ENCODE measurements around the gene LCP1. TPM values are rescaled to one million over a fixed set of nuclear protein-coding genes. Genes with fewer than 3 reads are reported as not detected.
A peak's percentile ranks its signal among the peaks of the same experiment; 100 is the strongest.

Gene LCP1
- total and polyA plus RNA-seq, 9 of the 15 experiments (the other 6 are each of a cell fraction or from before 2014, with no cell fraction given), result 83.0 to 255 (median 163) TPM

GRCh38 chr13:46211483-46212351 lies 29.7 kb upstream of the LCP1 start, which contains the start of gene LRRC63 (continued):
- no peak for TF ChIP-seq ZNF766 (CRISPR knock-in tag; conservative IDR thresholded peaks at IDR 0.05)
- no peak for TF ChIP-seq ZFPM2 (CRISPR knock-in tag; IDR thresholded peaks at IDR 0.05)
- no peak for TF ChIP-seq CREBBP (IDR thresholded peaks at IDR 0.05; ENCODE audit: low read depth, low read length)
- no peak for TF ChIP-seq AFF4 (CRISPR knock-in tag; IDR thresholded peaks at IDR 0.05)
- TF ChIP-seq SMAD4 (CRISPR knock-in tag; conservative IDR thresholded peaks at IDR 0.05), result no peak
- peak; percentile 40 for TF ChIP-seq HMGN3 (IDR thresholded peaks at IDR 0.05; ENCODE audit: borderline replicate concordance, extremely low read depth, insufficient read length, low read depth, low read length)
- TF ChIP-seq ZNF696 (CRISPR knock-in tag; conservative IDR thresholded peaks at IDR 0.05), result no peak
- no peak for TF ChIP-seq E2F5 (CRISPR knock-in tag; IDR thresholded peaks at IDR 0.05)
- no peak for TF ChIP-seq RUNX1 (IDR thresholded peaks at IDR 0.05; ENCODE audit: low read depth)
- TF ChIP-seq MCM3 (IDR thresholded peaks at IDR 0.05), result no peak
- TF ChIP-seq, protein P1, sequence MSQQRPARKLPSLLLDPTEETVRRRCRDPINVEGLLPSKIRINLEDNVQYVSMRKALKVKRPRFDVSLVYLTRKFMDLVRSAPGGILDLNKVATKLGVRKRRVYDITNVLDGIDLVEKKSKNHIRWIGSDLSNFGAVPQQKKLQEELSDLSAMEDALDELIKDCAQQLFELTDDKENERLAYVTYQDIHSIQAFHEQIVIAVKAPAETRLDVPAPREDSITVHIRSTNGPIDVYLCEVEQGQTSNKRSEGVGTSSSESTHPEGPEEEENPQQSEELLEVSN (IDR thresholded peaks at IDR 0.05; ENCODE audit: borderline replicate concordance in 1 of 2, extremely low read depth in 1 of 2, insufficient read depth in 1 of 2, insufficient read length in 1 of 2, low read depth in 1 of 2, low read length in 1 of 2, poor library complexity in 1 of 2, severe bottlenecking in 1 of 2), result peak; percentile 93 to 94
- no peak for TF ChIP-seq SIN3A (IDR thresholded peaks at IDR 0.05; ENCODE audit: borderline replicate concordance in 2 of 2, control insufficient read depth in 1 of 2, low read depth in 2 of 2, low read length in 2 of 2)
- TF ChIP-seq CSDE1 (IDR thresholded peaks at IDR 0.05), result no peak
- no peak for TF ChIP-seq POLR3A (IDR thresholded peaks at IDR 0.05; ENCODE audit: borderline replicate concordance, extremely low read depth, insufficient read depth, insufficient read length)
- TF ChIP-seq NFE2L1 (tag; IDR thresholded peaks at IDR 0.05; ENCODE audit: borderline replicate concordance, low read depth), result no peak
- TF ChIP-seq BACH1 (tag; IDR thresholded peaks at IDR 0.05), result no peak
- peak; percentile 46; the same call in 1 of the 2 replicates for TF ChIP-seq PHF8 (IDR thresholded peaks at IDR 0.05; ENCODE audit: borderline replicate concordance, low read length)
- peak; percentile 92 to 94 for TF ChIP-seq NRF1 (conservative IDR thresholded peaks at IDR 0.05 in 1 of 2, IDR thresholded peaks at IDR 0.05 in 1 of 2)
- no peak for TF ChIP-seq ZNF3 (CRISPR knock-in tag; IDR thresholded peaks at IDR 0.05)
- TF ChIP-seq KAT7 (CRISPR knock-in tag; IDR thresholded peaks at IDR 0.05; ENCODE audit: borderline replicate concordance), result no peak
- TF ChIP-seq E2F3 (CRISPR knock-in tag; IDR thresholded peaks at IDR 0.05), result no peak

Measured in K562 (cell line).